BJ (cell line): Measurements from ENCODE around the gene MYH8. TPM values are rescaled to one million over a fixed set of nuclear protein-coding genes. Genes with fewer than 3 reads are reported as not detected.

Experiments used
- CTCF ChIA-PET: fragments of 350-600 bp; formaldehyde crosslinking; extraction: SDS; loops from one replicate; lab custom pipeline; 2021; ENCODE audit warnings: antibody characterized with exemption, inconsistent platforms; lab: Yijun Ruan, JAX
- POLR2A ChIA-PET: fragments of 300-600 bp; sonication (Branson Sonifier 250); formaldehyde crosslinking; extraction: SDS; loops from one replicate; lab custom pipeline; 2021; ENCODE audit warnings: antibody characterized with exemption; lab: Charles Lee
- DNase-seq: peaks from one replicate; pipeline ENCODE4 v3.0.0-alpha.2; 2011; ENCODE audit warnings: low read depth
- H3K27me3 ChIP-seq: 2 replicates; pipeline ENCODE4 v1.6.0; 2011; ENCODE audit warnings: low read length; ENCODE audit not compliant: control insufficient read depth, insufficient read depth
- H3K36me3 ChIP-seq: 2 replicates; pipeline ENCODE4 v1.5.1; 2011; ENCODE audit warnings: low read length; ENCODE audit not compliant: control insufficient read depth, insufficient read depth
- H3K4me3 ChIP-seq: 2 replicates; pipeline ENCODE4 v1.5.1; 2011; ENCODE audit warnings: low read depth, mild to moderate bottlenecking, control low read depth, low read length
- polyA plus RNA-seq: library from polyadenylated mRNA; depleted of rRNA; stranded (reverse); fragments of >200 nt; gene quantifications from 2 replicates; pipeline ENCODE4 v1.2.3, GENCODE V29; 2011
- TF ChIP-seq, protein P1 (sequence below): IDR thresholded peaks from 2 replicates; pipeline ENCODE4 v1.5.1; 2011; ENCODE audit warnings: low read depth, mild to moderate bottlenecking, control low read depth, inconsistent platforms, low read length, moderate library complexity; ENCODE audit not compliant: insufficient read depth

Gene MYH8
- polyA plus RNA-seq, 1 experiment, result not detected

DNA sequence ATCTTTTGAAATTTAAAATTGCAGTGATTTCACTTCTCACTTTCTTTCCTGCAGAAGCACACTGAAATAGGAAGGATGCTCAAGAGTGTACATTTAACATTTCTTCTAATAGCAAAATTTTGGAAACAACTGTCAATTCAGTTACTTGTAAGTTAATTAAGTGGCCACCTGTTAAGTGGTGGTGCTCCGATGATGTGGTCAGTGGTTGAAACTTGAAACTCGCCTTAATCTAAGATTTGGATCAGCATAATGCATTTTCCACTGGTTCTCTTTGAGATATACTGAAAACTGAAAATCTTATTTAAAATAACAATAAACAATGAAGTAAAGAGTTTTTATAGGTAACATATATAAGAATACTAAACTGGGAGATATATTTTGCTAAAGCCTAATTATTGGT lies 7.0 kb upstream of the MYH8 start:
- Histone ChIP-seq H3K4me3 (no peak overlapping the region), H3K36me3 (no peaks in the 10 kb centered on the region), H3K27me3 (no peaks in the 10 kb centered on the region)
- TF ChIP-seq, protein P1, sequence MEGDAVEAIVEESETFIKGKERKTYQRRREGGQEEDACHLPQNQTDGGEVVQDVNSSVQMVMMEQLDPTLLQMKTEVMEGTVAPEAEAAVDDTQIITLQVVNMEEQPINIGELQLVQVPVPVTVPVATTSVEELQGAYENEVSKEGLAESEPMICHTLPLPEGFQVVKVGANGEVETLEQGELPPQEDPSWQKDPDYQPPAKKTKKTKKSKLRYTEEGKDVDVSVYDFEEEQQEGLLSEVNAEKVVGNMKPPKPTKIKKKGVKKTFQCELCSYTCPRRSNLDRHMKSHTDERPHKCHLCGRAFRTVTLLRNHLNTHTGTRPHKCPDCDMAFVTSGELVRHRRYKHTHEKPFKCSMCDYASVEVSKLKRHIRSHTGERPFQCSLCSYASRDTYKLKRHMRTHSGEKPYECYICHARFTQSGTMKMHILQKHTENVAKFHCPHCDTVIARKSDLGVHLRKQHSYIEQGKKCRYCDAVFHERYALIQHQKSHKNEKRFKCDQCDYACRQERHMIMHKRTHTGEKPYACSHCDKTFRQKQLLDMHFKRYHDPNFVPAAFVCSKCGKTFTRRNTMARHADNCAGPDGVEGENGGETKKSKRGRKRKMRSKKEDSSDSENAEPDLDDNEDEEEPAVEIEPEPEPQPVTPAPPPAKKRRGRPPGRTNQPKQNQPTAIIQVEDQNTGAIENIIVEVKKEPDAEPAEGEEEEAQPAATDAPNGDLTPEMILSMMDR, result no peak
- ChIA-PET POLR2A (no interaction called here), CTCF (no interaction called here)
- DNase-seq, result no peak

DNA sequence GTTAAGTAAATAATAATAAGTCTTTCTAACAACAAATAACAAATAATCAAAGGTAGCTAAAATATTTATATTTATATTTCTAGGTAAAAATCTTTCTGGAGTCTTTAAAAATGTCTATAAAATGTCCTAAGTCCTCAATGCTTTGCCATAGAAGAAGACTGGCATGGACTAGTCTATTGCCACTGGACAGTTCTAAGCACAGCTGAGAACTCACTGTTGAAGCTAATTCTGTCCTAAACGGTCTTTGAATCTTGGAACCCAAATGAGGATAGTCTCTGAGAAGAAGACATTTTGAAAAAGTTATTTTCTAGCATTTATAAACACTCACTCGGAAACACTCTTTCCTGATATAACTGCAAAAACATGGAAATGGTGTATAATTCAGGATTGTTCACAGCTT lies 539 bp downstream of the MYH8 start:
- no peak for DNase-seq
- H3K4me3 ChIP-seq, result no peak overlapping the region
- ChIA-PET POLR2A (no interaction called here), CTCF (interaction anchor here (1.3 kb wide), 1 partner anchor 196 kb away, joined by 3 read pairs; no protein-coding TSS in a partner anchor)
- TF ChIP-seq, protein P1, result no peak
- no peaks in the 10 kb centered on the region for H3K36me3 ChIP-seq
- H3K27me3 ChIP-seq, result no peaks in the 10 kb centered on the region

DNA sequence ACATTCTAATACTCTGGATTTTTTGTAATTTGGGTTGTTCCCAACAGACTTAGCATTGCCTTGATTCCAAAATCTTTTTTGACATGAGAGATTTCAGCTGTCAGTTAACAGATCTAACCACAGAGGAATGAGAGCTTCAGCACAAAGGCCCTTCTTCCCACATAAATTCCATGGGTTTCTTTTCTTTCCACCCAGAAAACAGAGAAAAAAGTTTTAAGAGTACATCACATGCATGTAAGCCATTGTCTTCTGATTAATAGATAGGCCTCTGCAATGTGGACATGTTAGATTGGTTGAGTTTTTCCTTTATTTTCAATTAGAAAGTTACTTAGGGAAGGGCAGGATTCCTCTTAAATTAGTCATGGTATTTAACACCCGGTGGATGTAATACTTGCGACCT lies 939 bp downstream of the MYH8 start:
- DNase-seq, result no peak
- Histone ChIP-seq H3K36me3 (no peaks in the 10 kb centered on the region), H3K4me3 (no peak overlapping the region), H3K27me3 (no peaks in the 10 kb centered on the region)
- ChIA-PET CTCF (interaction anchor here (1.3 kb wide), 1 partner anchor 197 kb away, joined by 3 read pairs; no protein-coding TSS in a partner anchor), POLR2A (no interaction called here)
- TF ChIP-seq, protein P1, result no peak

DNA sequence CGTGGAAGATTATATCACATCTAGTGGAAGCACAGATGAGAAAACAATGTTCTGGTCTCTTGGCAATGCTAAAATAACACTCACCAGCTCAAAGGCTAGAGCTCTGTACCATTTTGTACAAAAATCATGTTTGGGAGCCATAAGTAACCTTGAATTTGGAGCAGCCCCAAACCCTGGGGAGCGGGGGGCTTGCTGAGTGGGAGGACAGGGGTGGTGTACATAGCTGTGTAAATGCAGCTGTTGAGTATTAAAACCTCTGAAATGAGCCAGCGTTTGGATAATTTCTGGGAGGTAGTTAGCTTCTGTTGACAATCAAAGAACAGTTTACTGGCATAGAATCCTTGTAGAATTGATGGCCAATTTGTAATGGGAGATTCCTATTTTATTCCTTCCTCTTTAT lies 4.3 kb downstream of the MYH8 start:
- H3K4me3 ChIP-seq, result no peak overlapping the region
- no peaks in the 10 kb centered on the region for H3K27me3 ChIP-seq
- no peak for DNase-seq
- H3K36me3 ChIP-seq, result no peaks in the 10 kb centered on the region
- ChIA-PET POLR2A (no interaction called here), CTCF (no interaction called here)
- TF ChIP-seq, protein P1, result no peak

DNA sequence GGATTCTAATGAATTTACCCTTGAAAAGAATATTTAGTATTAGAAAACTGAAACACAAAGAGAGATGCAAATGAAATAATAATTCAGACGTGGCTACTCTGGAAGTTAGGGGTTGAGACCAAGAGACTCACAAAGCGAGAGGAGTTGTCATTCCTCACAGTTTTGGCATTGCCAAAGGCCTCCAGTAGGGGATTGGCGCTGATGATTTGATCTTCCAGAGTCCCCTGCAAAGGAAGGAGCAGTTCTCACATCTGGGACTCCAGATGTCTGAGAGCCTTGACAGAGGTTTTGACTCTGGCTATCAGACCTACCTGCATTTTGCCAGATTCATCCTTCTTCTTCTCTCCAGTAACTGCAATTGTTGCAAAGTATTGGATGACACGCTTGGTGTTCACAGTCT lies 6.6 kb downstream of the MYH8 start:
- DNase-seq, result no peak
- ChIA-PET CTCF (no interaction called here), POLR2A (no interaction called here)
- Histone ChIP-seq H3K36me3 (no peaks in the 10 kb centered on the region), H3K4me3 (no peak overlapping the region), H3K27me3 (no peaks in the 10 kb centered on the region)
- TF ChIP-seq, protein P1, result no peak
